ENCODE data around the gene CAPZA1. TPM values are rescaled to one million over a fixed set of nuclear protein-coding genes. Genes with fewer than 3 reads are reported as not detected.

Gene CAPZA1
- total RNA-seq, 4 donors from 2014 or later, result 65.7 to 93.7 (median 84.1) TPM

DNA sequence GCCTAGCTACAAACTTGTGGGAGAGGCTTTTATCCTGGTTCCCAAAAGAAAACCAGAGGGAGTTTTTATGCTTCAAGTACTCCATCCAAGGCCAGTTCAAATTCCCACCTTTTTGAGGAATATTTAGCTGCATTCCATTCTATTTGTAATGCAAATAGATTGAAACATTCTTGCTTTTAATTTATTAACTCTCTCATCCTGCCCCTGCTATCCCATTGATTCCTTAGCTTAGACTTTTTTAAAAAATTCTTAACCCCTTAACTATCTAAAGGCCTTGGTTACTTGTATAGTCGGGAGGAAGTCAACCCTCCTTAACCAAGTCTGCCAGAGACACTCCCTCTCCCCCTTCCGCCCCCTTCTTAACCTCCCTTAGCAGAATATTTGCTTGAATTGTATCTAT, 52.4 kb downstream of the CAPZA1 start:
- H3K36me3 ChIP-seq, result peaks cover 0 to 50% of the 10 kb centered on the region in 2 donors
- H3K9me3 ChIP-seq, result no peaks in the 10 kb centered on the region
- H3K27ac ChIP-seq, result no peak overlapping the region
- TF ChIP-seq EP300 (IDR thresholded peaks at IDR 0.05) (no peak), CTCF (IDR thresholded peaks at IDR 0.05) (no peak), POLR2AphosphoS5 (IDR thresholded peaks at IDR 0.05) (no peak), POLR2A (IDR thresholded peaks at IDR 0.05) (no peak)
- no peak for ATAC-seq
- H3K27me3 ChIP-seq, result no peaks in the 10 kb centered on the region
- H3K4me3 ChIP-seq, result no peak overlapping the region
- 62 to 93% methylated on average over 2 of the region's 2 CpGs for WGBS, 2 donors (ENCODE audit: low coverage in 1 of 2)
- H3K4me1 ChIP-seq, result peaks cover 3 to 31% (median 9%) of the 10 kb centered on the region in 3 donors

GRCh38 chr1:112672842-112673241, 53.2 kb downstream of the CAPZA1 start:
- Histone ChIP-seq H3K27ac (peak overlapping the region in 2 of 4 donors; percentile 96 to 98), H3K4me3 (no peak overlapping the region), H3K27me3 (no peaks in the 10 kb centered on the region), H3K4me1 (peaks cover 3 to 37% (median 9%) of the 10 kb centered on the region in 3 donors), H3K36me3 (peaks cover 0 to 42% of the 10 kb centered on the region in 2 donors), H3K9me3 (no peaks in the 10 kb centered on the region)
- TF ChIP-seq POLR2A (IDR thresholded peaks at IDR 0.05), result no peak
- TF ChIP-seq CTCF (IDR thresholded peaks at IDR 0.05), result no peak
- TF ChIP-seq POLR2AphosphoS5 (IDR thresholded peaks at IDR 0.05), result no peak
- TF ChIP-seq EP300 (IDR thresholded peaks at IDR 0.05), result no peak
- WGBS, 2 donors (ENCODE audit: low coverage in 1 of 2), result 75 to 80% methylated on average over 1 of the region's 1 CpG
- ATAC-seq, result no peak

DNA sequence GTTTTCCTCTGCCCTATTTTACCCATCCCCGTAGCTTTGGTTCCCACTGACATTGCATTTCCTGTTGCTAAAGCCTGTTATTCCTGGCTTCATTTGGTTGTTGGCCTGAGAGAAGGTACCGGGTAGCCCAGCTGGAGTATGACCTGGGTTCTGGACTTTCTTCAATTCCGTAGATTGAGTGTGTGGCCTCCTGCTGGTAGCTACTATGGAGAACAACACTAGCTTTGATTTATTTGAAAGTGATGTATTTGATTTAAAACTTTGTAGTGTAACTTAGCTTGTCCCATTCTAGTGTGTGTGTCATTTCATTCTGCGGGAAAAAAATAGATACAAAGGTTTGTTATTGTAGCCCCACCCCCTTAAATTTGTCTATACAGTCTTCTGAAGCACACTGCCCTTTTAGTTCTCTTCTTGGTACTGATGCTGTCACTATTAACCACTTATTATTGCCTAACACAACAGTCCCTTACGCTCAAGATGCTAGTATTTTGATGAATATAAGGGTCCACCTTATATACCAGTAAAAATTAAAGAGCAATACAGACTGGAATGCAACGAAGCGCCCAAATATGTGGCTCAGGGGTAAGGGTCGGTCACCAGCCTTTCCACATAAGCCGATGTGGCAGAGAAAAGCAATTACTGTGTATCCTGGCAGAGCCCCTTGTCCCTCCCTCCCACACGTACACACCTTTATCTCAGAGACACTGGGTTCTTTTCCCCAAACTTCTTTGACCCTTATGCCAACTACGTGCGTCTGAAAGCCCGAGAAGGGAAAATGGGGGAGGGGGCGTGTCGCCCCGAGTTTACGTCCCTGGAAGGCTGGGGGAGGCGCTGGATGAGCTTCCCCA, 54.2 kb downstream of the CAPZA1 start:
- ATAC-seq, result peak; percentile 55
- Histone ChIP-seq H3K4me1 (peaks cover 3 to 38% (median 9%) of the 10 kb centered on the region in 3 donors), H3K27me3 (no peaks in the 10 kb centered on the region), H3K36me3 (peaks cover 0 to 32% of the 10 kb centered on the region in 2 donors), H3K27ac (peak overlapping the region; percentile 77 to 98 (median 94)), H3K4me3 (peak overlapping the region; percentile 94), H3K9me3 (no peaks in the 10 kb centered on the region)
- 6 to 9% methylated on average over 5 to 10 of the region's 18 CpGs for WGBS, 2 donors (ENCODE audit: low coverage in 1 of 2)
- peak; percentile 24 to 61 (median 57) for TF ChIP-seq CTCF (IDR thresholded peaks at IDR 0.05)
- TF ChIP-seq EP300 (IDR thresholded peaks at IDR 0.05), result no peak
- peak; percentile 4 for TF ChIP-seq POLR2AphosphoS5 (IDR thresholded peaks at IDR 0.05)
- no peak for TF ChIP-seq POLR2A (IDR thresholded peaks at IDR 0.05)

DNA sequence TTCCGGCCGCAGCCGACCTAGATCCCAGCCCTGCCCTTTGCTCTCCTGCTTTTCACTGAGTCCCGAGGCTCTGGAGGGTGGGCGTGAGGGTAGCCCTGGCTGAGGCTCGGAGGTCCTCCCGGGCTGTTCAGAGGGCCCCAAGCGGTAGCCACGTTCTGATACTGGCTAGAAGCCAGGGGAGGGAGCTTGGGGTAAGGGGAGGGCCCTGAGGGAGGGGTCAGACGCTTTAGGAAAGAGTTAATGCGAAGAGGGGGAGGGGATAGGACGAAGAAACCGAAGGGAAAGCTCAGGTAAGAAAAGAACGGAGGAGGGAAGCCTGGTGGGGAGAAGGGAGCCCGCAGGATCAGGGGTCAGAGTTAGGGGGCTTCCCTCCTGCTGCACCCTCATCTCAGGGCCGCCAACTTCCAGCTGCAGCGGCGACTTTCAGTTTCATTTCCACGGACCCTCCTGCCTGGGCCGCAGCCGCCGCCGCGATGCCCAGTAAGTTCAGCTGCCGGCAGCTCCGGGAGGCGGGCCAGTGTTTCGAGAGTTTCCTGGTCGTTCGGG, 54.9 kb downstream of the CAPZA1 start, which contains the start of gene MOV10:
TSS of gene MOV10 (plus strand) at position 220 of the 546 bp plus-strand sequence. CDS start at position 474, 254 bp downstream.
- peaks cover 0 to 25% of the 10 kb centered on the region in 2 donors for H3K36me3 ChIP-seq
- peaks cover 3 to 38% (median 9%) of the 10 kb centered on the region in 3 donors for H3K4me1 ChIP-seq
- no peaks in the 10 kb centered on the region for H3K9me3 ChIP-seq
- H3K4me3 ChIP-seq, result peak within 1 kb of the TSS; percentile 94
- peak within 1 kb of the TSS; percentile 77 to 98 (median 94) for H3K27ac ChIP-seq
- no peaks in the 10 kb centered on the region for H3K27me3 ChIP-seq
- WGBS, 2 donors (ENCODE audit: low coverage in 1 of 2), result 0% methylated on average over 5 of the region's 30 CpGs
- peak; percentile 75 for ATAC-seq
- TF ChIP-seq POLR2AphosphoS5 (IDR thresholded peaks at IDR 0.05), result peak; percentile 42
- no peak for TF ChIP-seq EP300 (IDR thresholded peaks at IDR 0.05)
- no peak for TF ChIP-seq POLR2A (IDR thresholded peaks at IDR 0.05)

DNA sequence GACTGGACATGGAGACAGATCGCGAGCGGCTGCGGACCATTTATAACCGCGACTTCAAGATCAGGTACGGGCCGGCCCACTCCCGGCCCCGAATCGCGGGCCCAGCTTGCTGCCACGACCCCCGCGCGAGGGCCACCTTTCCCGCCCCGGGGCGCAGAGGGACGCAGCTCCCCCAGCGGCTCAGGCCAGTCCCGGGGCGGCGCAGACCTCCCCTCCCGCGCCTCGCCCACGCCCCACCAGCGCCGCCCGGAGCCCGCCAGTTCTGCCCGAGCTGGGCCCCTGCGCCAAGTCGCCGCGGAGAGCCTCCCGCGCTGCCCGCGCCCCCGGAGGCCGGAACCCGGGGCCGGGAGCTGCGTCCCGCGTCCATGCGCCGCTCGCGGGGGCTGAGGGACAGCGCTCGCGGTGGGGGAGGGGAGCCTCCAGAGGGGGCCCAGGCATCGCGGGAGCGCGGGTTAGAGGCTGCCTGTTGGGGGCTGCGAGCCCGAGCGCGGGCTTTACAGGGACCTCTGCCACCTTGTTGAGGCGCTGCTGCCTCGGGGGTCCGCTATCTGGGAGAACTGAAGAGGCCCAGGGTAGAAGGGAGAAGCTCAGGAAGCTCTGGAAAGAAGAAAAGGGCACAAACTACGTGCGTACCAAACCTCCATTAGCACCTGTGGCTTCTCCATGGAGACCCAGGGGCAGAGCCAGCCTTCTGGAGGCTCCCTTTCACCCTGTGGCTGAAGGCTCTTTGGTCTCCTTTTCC, 55.5 kb downstream of the CAPZA1 start:
- WGBS, 2 donors (ENCODE audit: low coverage in 1 of 2), result 0% methylated on average over 2 of the region's 68 CpGs

More for the DNA sequence above, 55.5 kb downstream of the CAPZA1 start:
- peak; percentile 77 for ATAC-seq
- H3K27ac ChIP-seq, result peak overlapping the region; percentile 77 to 98 (median 94)
- H3K9me3 ChIP-seq, result no peaks in the 10 kb centered on the region
- no peak for TF ChIP-seq POLR2AphosphoS5 (IDR thresholded peaks at IDR 0.05)
- TF ChIP-seq POLR2A (IDR thresholded peaks at IDR 0.05), result peak; percentile 26 to 28
- TF ChIP-seq CTCF (IDR thresholded peaks at IDR 0.05), result peak in 2 of 4 experiments; percentile 44 to 51
- peak overlapping the region; percentile 94 for H3K4me3 ChIP-seq
- H3K36me3 ChIP-seq, result peaks cover 0 to 18% of the 10 kb centered on the region in 2 donors
- H3K4me1 ChIP-seq, result peaks cover 3 to 38% (median 9%) of the 10 kb centered on the region in 3 donors
- H3K27me3 ChIP-seq, result no peaks in the 10 kb centered on the region

Data from gastroesophageal sphincter (tissue), 4 donors.